Amniotic epithelial cell (primary cell): ENCODE measurements around the gene JAGN1.
"Not testable (repeated sequence)": the region's sequence is repeated elsewhere in the genome, so short reads cannot be mapped to it uniquely, and the experiment has no call there.

Source experiments
- DNase-seq: peaks from one replicate; pipeline ENCODE4 v3.0.0-alpha.2; 2010; ENCODE audit warnings: low read depth

The JAGN1 gene

GRCh38 chr3:9890249-9891071 is at the start of gene JAGN1:
Gene JAGN1 (plus strand): TSS chr3:9890610. CDS start chr3:9890723, 113 bp downstream.
- peak; percentile 81 for DNase-seq

- DNase-seq, result no peak
These were observed 49.4 kb upstream of the JAGN1 start for GRCh38 chr3:9841015-9841414.

- peak; percentile 88 for DNase-seq
These were observed 46.5 kb upstream of the JAGN1 start, which contains the start of gene RPUSD3 for GRCh38 chr3:9843715-9844438. Gene RPUSD3 (minus strand): TSS chr3:9844008. CDS start chr3:9843990, 18 bp downstream.

- DNase-seq, result no peak
These were observed 44.2 kb upstream of the JAGN1 start for GRCh38 chr3:9846231-9846630.

GRCh38 chr3:9846931-9847488 is 43.4 kb upstream of the JAGN1 start:
- no peak for DNase-seq

- not testable (repeated sequence) for DNase-seq
These were observed 42.5 kb upstream of the JAGN1 start for GRCh38 chr3:9847870-9848269.

GRCh38 chr3:9848860-9849259 is 41.5 kb upstream of the JAGN1 start:
- peak; percentile 37 for DNase-seq

GRCh38 chr3:9851383-9851782 is 39.0 kb upstream of the JAGN1 start:
- DNase-seq, result not testable (repeated sequence)

GRCh38 chr3:9851926-9852325 is 38.5 kb upstream of the JAGN1 start:
- not testable (repeated sequence) for DNase-seq

- no peak for DNase-seq
These were observed 37.9 kb upstream of the JAGN1 start for GRCh38 chr3:9852528-9852927.

GRCh38 chr3:9854291-9854940 is 36.0 kb upstream of the JAGN1 start:
- not testable (repeated sequence) for DNase-seq

- DNase-seq, result no peak
These were observed 34.8 kb upstream of the JAGN1 start for GRCh38 chr3:9855594-9855993.

- no peak for DNase-seq
These were observed 30.8 kb upstream of the JAGN1 start for GRCh38 chr3:9859530-9860025.

GRCh38 chr3:9861201-9861600 is 29.2 kb upstream of the JAGN1 start:
- no peak for DNase-seq

GRCh38 chr3:9861626-9862130 is 28.7 kb upstream of the JAGN1 start:
- no peak for DNase-seq

- peak; percentile 44 for DNase-seq
These were observed 27.9 kb upstream of the JAGN1 start for GRCh38 chr3:9862391-9863057.

GRCh38 chr3:9863058-9863772 is 27.2 kb upstream of the JAGN1 start:
- no peak for DNase-seq

- peak; percentile 96 for DNase-seq
These were observed 26.0 kb upstream of the JAGN1 start for GRCh38 chr3:9864200-9864927.

GRCh38 chr3:9865125-9865637 is 25.2 kb upstream of the JAGN1 start:
- not testable (repeated sequence) for DNase-seq

GRCh38 chr3:9866639-9867038 is 23.8 kb upstream of the JAGN1 start:
- peak; percentile 84 for DNase-seq
